Breast epithelium (tissue), 3 donors: Measurements from ENCODE around the gene ROS1.

Experiments
- CTCF ChIP-seq, 3 donors: fragments of 450-650 bp; IDR thresholded peaks; one replicate each; pipeline ENCODE4 v1.5.1; 2016 to 2017; ENCODE audit warnings: antibody characterized with exemption in 3 of 3, mild to moderate bottlenecking in 3 of 3, moderate library complexity in 3 of 3
- POLR2A ChIP-seq: fragments of 450-650 bp; IDR thresholded peaks from one replicate; pipeline ENCODE4 v1.6.1; 2016; ENCODE audit warnings: antibody characterized with exemption, mild to moderate bottlenecking, moderate library complexity

- TF ChIP-seq POLR2A (no peak), CTCF (IDR thresholded peaks at IDR 0.05) (no peak)
These were observed 148.9 kb downstream of the ROS1 start for GRCh38 chr6:117276778-117277316.
